Muscle of leg (tissue), 11 donors: Measurements from ENCODE around the gene HELB. TPM values are rescaled to one million over a fixed set of nuclear protein-coding genes. Genes with fewer than 3 reads are reported as not detected.

Experiments
- DNase-seq: peaks from one replicate; pipeline ENCODE4 v3.0.0; 2013
- H3K27ac ChIP-seq: one replicate; pipeline ENCODE4 v1.5.1; 2013; ENCODE audit warnings: mild to moderate bottlenecking, low read length, control low read depth
- H3K27me3 ChIP-seq: one replicate; pipeline ENCODE4 v1.6.1; 2013; ENCODE audit warnings: low read length; ENCODE audit not compliant: control insufficient read depth, insufficient read depth
- H3K36me3 ChIP-seq: one replicate; pipeline ENCODE4 v1.6.1; 2013; ENCODE audit warnings: low read length; ENCODE audit not compliant: control insufficient read depth, insufficient read depth
- H3K4me1 ChIP-seq: one replicate; pipeline ENCODE4 v1.6.1; 2013; ENCODE audit warnings: low read length; ENCODE audit not compliant: control insufficient read depth, insufficient read depth
- H3K4me3 ChIP-seq: one replicate; pipeline ENCODE4 v1.5.1; 2013; ENCODE audit warnings: low read length, control low read depth
- H3K9me3 ChIP-seq: replicated peaks from 2 replicates; pipeline ENCODE4 v1.6.1; 2013; ENCODE audit warnings: low read depth, low read length; ENCODE audit not compliant: control insufficient read depth
- WGBS: methylation state at CpG from one replicate; pipeline ENCODE4 v1.1.5; 2013; ENCODE audit warnings: missing lambda C conversion rate; ENCODE audit not compliant: insufficient coverage; 5-methylcytosine and 5-hydroxymethylcytosine counted together
- polyA plus RNA-seq, 8 donors: library from polyadenylated mRNA; unstranded; fragments of 120-200 nt; gene quantifications; one replicate each; pipeline versions ENCODE4 v1.2.1 to v1.2.3, GENCODE V29; 2013; ENCODE audit warnings: inconsistent platforms in 1 of 8, low replicate concordance in 1 of 8; ENCODE audit not compliant: insufficient read length in 8 of 8, insufficient read depth in 1 of 8
- total RNA-seq: library from RNA; stranded (reverse); fragments of 120-200 nt; gene quantifications from one replicate; pipeline ENCODE4 v1.2.4, GENCODE V29; 2013

Gene HELB
- total and polyA plus RNA-seq, 9 donors, result 1.1 to 2.8 (median 1.8) TPM

- H3K27me3 ChIP-seq, result no peaks in the 10 kb centered on the region
- H3K9me3 ChIP-seq, result no peaks in the 10 kb centered on the region
- H3K36me3 ChIP-seq, result no peaks in the 10 kb centered on the region
- peak; percentile 22 for DNase-seq
- no peak overlapping the region for H3K27ac ChIP-seq
- no peak overlapping the region for H3K4me3 ChIP-seq
- 78% methylated on average over 3 of the region's 9 CpGs for WGBS
- no peaks in the 10 kb centered on the region for H3K4me1 ChIP-seq
Measured at GRCh38 chr12:66352197-66352596, 49.9 kb downstream of the HELB start.

- Histone ChIP-seq H3K27ac (no peak overlapping the region), H3K4me1 (no peaks in the 10 kb centered on the region), H3K4me3 (no peak overlapping the region), H3K36me3 (no peaks in the 10 kb centered on the region), H3K9me3 (no peaks in the 10 kb centered on the region), H3K27me3 (no peaks in the 10 kb centered on the region)
- 94% methylated on average over 8 of the region's 8 CpGs for WGBS
- DNase-seq, result no peak
Measured at GRCh38 chr12:66352899-66353298, 50.6 kb downstream of the HELB start.

GRCh38 chr12:66354291-66354690 is 52.0 kb downstream of the HELB start:
- H3K27ac ChIP-seq, result no peak overlapping the region
- no peak overlapping the region for H3K4me3 ChIP-seq
- H3K36me3 ChIP-seq, result no peaks in the 10 kb centered on the region
- no peaks in the 10 kb centered on the region for H3K9me3 ChIP-seq
- no CpG with 5 or more reads among the region's 6 CpGs for WGBS
- no peak for DNase-seq
- no peaks in the 10 kb centered on the region for H3K27me3 ChIP-seq
- no peaks in the 10 kb centered on the region for H3K4me1 ChIP-seq

GRCh38 chr12:66359300-66359699 is 57.0 kb downstream of the HELB start:
- DNase-seq, result no peak
- H3K36me3 ChIP-seq, result no peaks in the 10 kb centered on the region
- H3K4me3 ChIP-seq, result no peak overlapping the region
- H3K27ac ChIP-seq, result no peak overlapping the region
- H3K27me3 ChIP-seq, result no peaks in the 10 kb centered on the region
- H3K9me3 ChIP-seq, result no peaks in the 10 kb centered on the region
- H3K4me1 ChIP-seq, result no peaks in the 10 kb centered on the region

GRCh38 chr12:66361703-66362102 is 59.4 kb downstream of the HELB start:
- WGBS, result 82% methylated on average over 2 of the region's 4 CpGs
- H3K27me3 ChIP-seq, result no peaks in the 10 kb centered on the region
- no peak overlapping the region for H3K27ac ChIP-seq
- no peak for DNase-seq
- H3K4me3 ChIP-seq, result no peak overlapping the region
- H3K9me3 ChIP-seq, result no peaks in the 10 kb centered on the region
- H3K36me3 ChIP-seq, result no peaks in the 10 kb centered on the region
- H3K4me1 ChIP-seq, result no peaks in the 10 kb centered on the region

- DNase-seq, result peak; percentile 9
Measured at GRCh38 chr12:66365718-66366490, 63.6 kb downstream of the HELB start.

GRCh38 chr12:66367015-66367667 is 64.8 kb downstream of the HELB start:
- H3K36me3 ChIP-seq, result no peaks in the 10 kb centered on the region
- H3K27ac ChIP-seq, result no peak overlapping the region
- no peaks in the 10 kb centered on the region for H3K4me1 ChIP-seq
- H3K9me3 ChIP-seq, result no peaks in the 10 kb centered on the region
- no peak for DNase-seq
- no peaks in the 10 kb centered on the region for H3K27me3 ChIP-seq
- no peak overlapping the region for H3K4me3 ChIP-seq
- WGBS, result 50% methylated on average over 1 of the region's 3 CpGs

More at GRCh38 chr12:66365718-66366490, 63.6 kb downstream of the HELB start:
- no peaks in the 10 kb centered on the region for H3K4me1 ChIP-seq
- no peaks in the 10 kb centered on the region for H3K36me3 ChIP-seq
- H3K9me3 ChIP-seq, result no peaks in the 10 kb centered on the region
- WGBS, result no CpG with 5 or more reads among the region's 3 CpGs
- H3K27ac ChIP-seq, result no peak overlapping the region
- no peak overlapping the region for H3K4me3 ChIP-seq
- H3K27me3 ChIP-seq, result no peaks in the 10 kb centered on the region

GRCh38 chr12:66371982-66372381 is 69.7 kb downstream of the HELB start:
- Histone ChIP-seq H3K4me3 (no peak overlapping the region), H3K4me1 (no peaks in the 10 kb centered on the region), H3K9me3 (no peaks in the 10 kb centered on the region), H3K36me3 (no peaks in the 10 kb centered on the region), H3K27me3 (no peaks in the 10 kb centered on the region), H3K27ac (no peak overlapping the region)
- no peak for DNase-seq
- no CpG with 5 or more reads among the region's 2 CpGs for WGBS

- no CpG with 5 or more reads among the region's 1 CpG for WGBS
- Histone ChIP-seq H3K36me3 (no peaks in the 10 kb centered on the region), H3K9me3 (no peaks in the 10 kb centered on the region)
Measured at GRCh38 chr12:66375560-66375959, 73.3 kb downstream of the HELB start.

GRCh38 chr12:66379616-66380015 is 77.3 kb downstream of the HELB start:
- 70% methylated on average over 5 of the region's 6 CpGs for WGBS
- H3K27ac ChIP-seq, result no peak overlapping the region
- no peaks in the 10 kb centered on the region for H3K4me1 ChIP-seq
- no peaks in the 10 kb centered on the region for H3K9me3 ChIP-seq
- no peaks in the 10 kb centered on the region for H3K27me3 ChIP-seq
- no peak overlapping the region for H3K4me3 ChIP-seq
- peak; percentile 29 for DNase-seq
- no peaks in the 10 kb centered on the region for H3K36me3 ChIP-seq

More at GRCh38 chr12:66375560-66375959, 73.3 kb downstream of the HELB start:
- no peak overlapping the region for H3K27ac ChIP-seq
- no peak overlapping the region for H3K4me3 ChIP-seq
- H3K27me3 ChIP-seq, result no peaks in the 10 kb centered on the region
- DNase-seq, result no peak
- H3K4me1 ChIP-seq, result no peaks in the 10 kb centered on the region
